ENCODE results near the gene SH3BGR.

GRCh38 chr21:39430954-39431353, 20.8 kb upstream of the SH3BGR start:
- TF ChIP-seq CTCF (optimal IDR thresholded peaks at IDR 0.05 in 1 of 3, IDR thresholded peaks at IDR 0.05 in 1 of 3, conservative IDR thresholded peaks at IDR 0.05 in 1 of 3; ENCODE audit: extremely low read depth in 1 of 3, insufficient read depth in 2 of 3, low read length in 3 of 3) (no peak), EZH2 (IDR thresholded peaks at IDR 0.05; ENCODE audit: low read length) (no peak)
